K562 (cell line): ENCODE data around the gene WFIKKN2. TPM values are rescaled to one million over a fixed set of nuclear protein-coding genes. Genes with fewer than 3 reads are reported as not detected.

ENCODE experiments used
- ARID4B ChIP-seq: sonication (generic); formaldehyde crosslinking; IDR thresholded peaks from 2 replicates; pipeline ENCODE4 v1.8.0; 2022; ENCODE audit warnings: mild to moderate bottlenecking, missing genetic modification reagents
- BRCA1 ChIP-seq, 2 experiments: fragments of 450-650 bp in 1 of 2; sonication (generic) in 1 of 2; formaldehyde crosslinking in 1 of 2; IDR thresholded peaks; 2 replicates each; pipeline versions ENCODE4 v1.5.0 to v1.6.1; 2017 to 2020; ENCODE audit warnings: mild to moderate bottlenecking in 1 of 2, missing genetic modification reagents in 1 of 2
- BRD4 ChIP-seq: fragments of 200-600 bp; sonication (generic); IDR thresholded peaks from 2 replicates; pipeline ENCODE4 v1.6.1; 2017; ENCODE audit warnings: inconsistent platforms
- LCOR ChIP-seq: sonication (generic); formaldehyde crosslinking; IDR thresholded peaks from 2 replicates; pipeline ENCODE4 v1.8.0; 2022; ENCODE audit warnings: mild to moderate bottlenecking, missing genetic modification reagents
- LEF1 ChIP-seq: fragments of 450-650 bp; IDR thresholded peaks from 2 replicates; pipeline ENCODE4 v1.6.1; 2016; ENCODE audit warnings: mild to moderate bottlenecking
- MAFG ChIP-seq: fragments of 450-650 bp; conservative IDR thresholded peaks from 2 replicates; pipeline ENCODE4 v1.6.1; 2016; ENCODE audit warnings: missing genetic modification characterization, missing compliant biosample characterization
- MAX ChIP-seq: sonication (generic); formaldehyde crosslinking; IDR thresholded peaks from 2 replicates; pipeline ENCODE4 v1.9.0; 2022; ENCODE audit warnings: mild to moderate bottlenecking, missing genetic modification reagents
- MAZ ChIP-seq, 2 experiments: fragments of 450-650 bp in 1 of 2; sonication (generic) in 1 of 2; formaldehyde crosslinking; IDR thresholded peaks in 1 of 2; conservative IDR thresholded peaks in 1 of 2; 2 replicates each; pipeline versions ENCODE4 v1.4.0 to v1.5.0; 2020; ENCODE audit warnings: mild to moderate bottlenecking in 1 of 2, missing genetic modification reagents in 1 of 2
- RBBP5 ChIP-seq: fragments of 200-600 bp; sonication (generic); IDR thresholded peaks from 2 replicates; pipeline ENCODE4 v1.6.1; 2012; ENCODE audit warnings: borderline replicate concordance, mild to moderate bottlenecking, low read length, control low read depth, inconsistent platforms; ENCODE audit not compliant: insufficient read depth, poor library complexity, severe bottlenecking
- TCF3 ChIP-seq: sonication (generic); formaldehyde crosslinking; IDR thresholded peaks from 2 replicates; pipeline ENCODE4 v1.4.0; 2020; ENCODE audit warnings: mild to moderate bottlenecking, missing genetic modification reagents
- ZBTB9 ChIP-seq: fragments of 450-650 bp; formaldehyde crosslinking; IDR thresholded peaks from 2 replicates; pipeline ENCODE4 v1.4.0; 2020; ENCODE audit warnings: mild to moderate bottlenecking, moderate library complexity
- ZKSCAN1 ChIP-seq: fragments of 150-350 bp; IDR thresholded peaks from 2 replicates; pipeline ENCODE4 v1.6.1; 2016; ENCODE audit warnings: low read depth, low read length
- polyA plus RNA-seq, 8 experiments: library from polyadenylated mRNA; depleted of rRNA in 4 of 8; stranded (reverse) in 5 of 8; unstranded in 3 of 8; fragments of >200 nt; fragmentation: Nextera tagmentation in 2 of 8; fragmentation: Illumina TruSeq in 1 of 8; extraction: Ambion mirVana in 2 of 8; extraction: Trizol in 1 of 8; gene quantifications; 2 replicates each; pipeline versions ENCODE4 v1.2.1 to v1.2.3, GENCODE V29; 2011 to 2014; ENCODE audit warnings: inconsistent platforms in 1 of 8, missing spikeins in 1 of 8
- total RNA-seq, 7 experiments: library from RNA; depleted of rRNA in 6 of 7; stranded (reverse); fragments of >200 nt in 6 of 7; fragmentation: Illumina TruSeq in 2 of 7; extraction: Trizol in 2 of 7; gene quantifications; 2 replicates each; pipeline versions ENCODE4 v1.2.1 to v1.2.3, GENCODE V29; 2011 to 2021; ENCODE audit warnings: low replicate concordance in 1 of 7

Gene WFIKKN2
- total and polyA plus RNA-seq, 9 of the 15 experiments (the other 6 are each of a cell fraction or from before 2014, with no cell fraction given) = 0.07 TPM; not detected in 8

GRCh38 chr17:50866950-50867362 is 31.6 kb downstream of the WFIKKN2 start (continued):
- TF ChIP-seq ZKSCAN1 = no peak
- peak; percentile 62 for TF ChIP-seq RBBP5
- peak in 1 of 2 experiments; percentile 54; a peak in 2 of 4 replicates for TF ChIP-seq MAZ (CRISPR knock-in tag; conservative IDR thresholded peaks at IDR 0.05 in 1 of 2, IDR thresholded peaks at IDR 0.05 in 1 of 2)
- 0 out of 2 replicates have a peak, but pooled peaks have one; percentile 48 for TF ChIP-seq ARID4B (CRISPR knock-in tag)
- TF ChIP-seq BRD4 = 0 out of 2 replicates have a peak, but pooled peaks have one; percentile 28
- peak; percentile 20 for TF ChIP-seq ZBTB9 (CRISPR knock-in tag)
- TF ChIP-seq LCOR (CRISPR knock-in tag) = 0 out of 2 replicates have a peak, but pooled peaks have one; percentile 42
- no peak for TF ChIP-seq BRCA1 (IDR thresholded peaks at IDR 0.05)
- TF ChIP-seq BRCA1 (CRISPR knock-in tag; IDR thresholded peaks at IDR 0.05) = no peak; the same call in 1 of the 2 replicates
- peak; percentile 92 for TF ChIP-seq MAX
- peak; percentile 23; the same call in 1 of the 2 replicates for TF ChIP-seq TCF3 (CRISPR knock-in tag)
- no peak for TF ChIP-seq MAFG (tag)
- TF ChIP-seq LEF1 = no peak
- TF ChIP-seq, all 486 proteins: peak for 55
